Osteocyte (in vitro differentiated cells): ENCODE data around the gene TFAM. TPM values are rescaled to one million over a fixed set of nuclear protein-coding genes. Genes with fewer than 3 reads are reported as not detected.

ENCODE experiments used
- DNase-seq: peaks from one replicate; pipeline ENCODE4 v3.0.0; 2021; ENCODE audit warnings: mixed read lengths; ENCODE audit not compliant: unreplicated experiment; ENCODE audit errors: extremely low spot score
- H3K27ac Mint-ChIP-seq: one replicate; pipeline ENCODE4 v1.8.0; 2021; ENCODE audit warnings: mild to moderate bottlenecking, mixed read lengths; ENCODE audit not compliant: unreplicated experiment
- H3K27me3 Mint-ChIP-seq: one replicate; pipeline ENCODE4 v1.8.0; 2021; ENCODE audit warnings: mixed read lengths; ENCODE audit not compliant: unreplicated experiment
- H3K36me3 Mint-ChIP-seq: one replicate; pipeline ENCODE4 v1.8.0; 2021; ENCODE audit warnings: mixed read lengths; ENCODE audit not compliant: unreplicated experiment
- H3K4me1 Mint-ChIP-seq: one replicate; pipeline ENCODE4 v1.8.0; 2021; ENCODE audit warnings: mixed read lengths; ENCODE audit not compliant: unreplicated experiment
- H3K4me3 Mint-ChIP-seq: one replicate; pipeline ENCODE4 v1.8.0; 2021; ENCODE audit warnings: mild to moderate bottlenecking, moderate library complexity, mixed read lengths; ENCODE audit not compliant: unreplicated experiment
- H3K9me3 Mint-ChIP-seq: one replicate; pipeline ENCODE4 v1.8.0; 2021; ENCODE audit warnings: mixed read lengths; ENCODE audit not compliant: unreplicated experiment
- total RNA-seq: library from RNA; stranded (reverse); gene quantifications from 2 replicates; pipeline ENCODE4 v1.2.1, GENCODE V29; 2021
- TF ChIP-seq, protein P1 (sequence below): fragments of 200-600 bp; sonication (generic); IDR thresholded peaks from 2 replicates; pipeline ENCODE4 v1.5.0; 2021; ENCODE audit warnings: antibody characterized with exemption, mild to moderate bottlenecking, moderate library complexity

Gene TFAM
- total RNA-seq, 1 donor from 2014 or later: 19.6 TPM

DNA sequence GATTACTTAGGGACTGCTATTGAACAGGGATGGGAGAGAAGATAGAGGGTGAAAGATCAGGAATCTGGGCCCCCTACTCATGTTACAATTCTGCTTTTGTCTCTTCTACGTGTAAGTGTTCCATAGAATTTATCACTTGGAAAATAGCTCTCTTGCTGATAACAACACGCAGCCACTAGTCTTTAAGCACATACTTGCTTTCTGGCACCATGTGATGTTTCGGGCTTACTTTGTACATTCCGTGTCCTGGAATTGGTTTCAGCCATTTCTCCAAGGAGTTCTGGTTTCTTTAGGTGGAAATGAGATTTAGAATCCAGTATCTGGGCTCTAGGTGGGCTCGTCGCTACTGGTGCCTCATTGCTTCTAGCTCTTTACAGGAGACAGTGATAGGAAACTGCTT lies 59.7 kb downstream of the TFAM start:
- Mint-ChIP-seq H3K9me3 (peaks cover 15% of the 10 kb centered on the region), H3K27me3 (no peaks in the 10 kb centered on the region)

DNA sequence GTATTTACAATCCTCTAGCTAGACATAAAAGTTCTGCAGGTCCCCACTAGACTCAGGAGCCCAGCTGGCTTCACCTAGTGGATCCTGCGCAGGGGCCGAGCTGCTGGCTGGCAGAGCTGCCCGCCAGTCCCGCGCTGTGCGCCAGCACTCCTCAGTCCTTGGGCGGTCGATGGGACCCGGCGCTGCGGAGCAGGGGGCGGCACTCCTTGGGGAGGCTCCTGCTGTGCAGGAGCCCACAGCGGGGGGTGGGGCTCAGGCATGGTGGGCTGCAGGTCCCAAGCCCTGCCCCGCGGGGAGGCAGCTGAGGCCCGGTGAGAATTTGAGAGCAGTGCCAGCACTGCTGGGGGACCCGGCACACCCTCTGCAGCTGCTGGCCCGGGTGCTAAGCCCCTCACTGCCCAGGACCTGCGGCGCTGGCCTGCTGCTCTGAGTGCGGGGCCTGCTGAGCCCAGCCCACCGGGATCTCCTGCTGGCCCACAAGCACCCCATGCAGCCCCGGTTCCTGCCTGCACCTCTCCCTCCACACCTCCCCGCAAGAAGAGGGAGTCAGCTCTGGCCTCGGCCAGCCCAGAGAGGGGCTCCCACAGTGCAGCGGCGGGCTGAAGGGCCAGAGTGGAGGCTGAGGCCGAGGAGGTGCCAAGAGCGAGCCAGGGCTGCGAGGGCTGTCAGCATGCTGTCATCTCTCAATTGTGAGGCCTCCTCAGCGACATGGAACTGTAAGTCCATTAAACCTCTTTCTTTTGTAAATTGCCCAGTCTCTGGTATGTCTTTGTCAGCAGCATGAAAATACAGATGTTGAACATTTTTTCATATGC lies 63.1 kb downstream of the TFAM start:
- TF ChIP-seq, protein P1, sequence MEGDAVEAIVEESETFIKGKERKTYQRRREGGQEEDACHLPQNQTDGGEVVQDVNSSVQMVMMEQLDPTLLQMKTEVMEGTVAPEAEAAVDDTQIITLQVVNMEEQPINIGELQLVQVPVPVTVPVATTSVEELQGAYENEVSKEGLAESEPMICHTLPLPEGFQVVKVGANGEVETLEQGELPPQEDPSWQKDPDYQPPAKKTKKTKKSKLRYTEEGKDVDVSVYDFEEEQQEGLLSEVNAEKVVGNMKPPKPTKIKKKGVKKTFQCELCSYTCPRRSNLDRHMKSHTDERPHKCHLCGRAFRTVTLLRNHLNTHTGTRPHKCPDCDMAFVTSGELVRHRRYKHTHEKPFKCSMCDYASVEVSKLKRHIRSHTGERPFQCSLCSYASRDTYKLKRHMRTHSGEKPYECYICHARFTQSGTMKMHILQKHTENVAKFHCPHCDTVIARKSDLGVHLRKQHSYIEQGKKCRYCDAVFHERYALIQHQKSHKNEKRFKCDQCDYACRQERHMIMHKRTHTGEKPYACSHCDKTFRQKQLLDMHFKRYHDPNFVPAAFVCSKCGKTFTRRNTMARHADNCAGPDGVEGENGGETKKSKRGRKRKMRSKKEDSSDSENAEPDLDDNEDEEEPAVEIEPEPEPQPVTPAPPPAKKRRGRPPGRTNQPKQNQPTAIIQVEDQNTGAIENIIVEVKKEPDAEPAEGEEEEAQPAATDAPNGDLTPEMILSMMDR: no peak
- Mint-ChIP-seq H3K36me3 (no peaks in the 10 kb centered on the region), H3K4me1 (peaks cover 24% of the 10 kb centered on the region), H3K27ac (no peak overlapping the region), H3K9me3 (no peaks in the 10 kb centered on the region), H3K4me3 (no peak overlapping the region), H3K27me3 (peaks cover 2% of the 10 kb centered on the region)
- DNase-seq: no peak

More for the DNA sequence above, 59.7 kb downstream of the TFAM start:
- TF ChIP-seq, protein P1: no peak
- Mint-ChIP-seq H3K27ac (no peak overlapping the region), H3K4me3 (no peak overlapping the region), H3K36me3 (peaks cover 7% of the 10 kb centered on the region), H3K4me1 (peaks cover 12% of the 10 kb centered on the region)
- no peak for DNase-seq

Other genes with a start within 250 kb of the TFAM start
- gene IPMK, start 117.5 kb upstream of the TFAM start, total RNA-seq: 5.3 and 5.9 TPM in 2 replicates
- 29.9 and 30.5 TPM in 2 replicates for gene CISD1, start 116.2 kb upstream of the TFAM start, total RNA-seq
- gene UBE2D1, start 50.4 kb upstream of the TFAM start, total RNA-seq: 16.4 and 18.3 TPM in 2 replicates
- 39.4 and 41.0 TPM in 2 replicates for gene BICC1, start 127.5 kb downstream of the TFAM start, total RNA-seq